ENCODE data around the gene ETDC.

ETDC gene

DNA sequence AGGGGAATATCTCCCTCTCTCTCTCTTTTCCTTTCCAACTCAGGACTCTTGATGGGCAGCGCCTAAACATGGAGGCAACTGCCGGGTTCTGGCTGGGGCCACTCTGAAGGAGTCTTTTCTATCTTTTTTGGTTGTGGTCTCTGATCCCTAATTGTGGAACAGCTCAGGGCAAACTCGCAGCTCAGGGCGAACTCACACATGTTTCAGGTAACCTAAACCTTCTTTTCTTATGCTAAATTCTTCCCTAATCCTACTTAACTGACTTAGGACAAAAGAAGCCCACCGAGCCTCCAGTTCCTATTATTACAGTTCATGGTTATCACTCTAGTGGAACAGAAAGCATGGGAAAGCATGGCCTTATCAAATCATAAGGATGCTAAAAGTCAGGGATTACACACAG lies 36.1 kb upstream of the ETDC start:
- H3F3A ChIP-seq (ENCODE audit: insufficient read depth, low read length) = no peaks in the 10 kb centered on the region
- H3K4me3 ChIP-seq (ENCODE audit: low read length) = no peak overlapping the region

DNA sequence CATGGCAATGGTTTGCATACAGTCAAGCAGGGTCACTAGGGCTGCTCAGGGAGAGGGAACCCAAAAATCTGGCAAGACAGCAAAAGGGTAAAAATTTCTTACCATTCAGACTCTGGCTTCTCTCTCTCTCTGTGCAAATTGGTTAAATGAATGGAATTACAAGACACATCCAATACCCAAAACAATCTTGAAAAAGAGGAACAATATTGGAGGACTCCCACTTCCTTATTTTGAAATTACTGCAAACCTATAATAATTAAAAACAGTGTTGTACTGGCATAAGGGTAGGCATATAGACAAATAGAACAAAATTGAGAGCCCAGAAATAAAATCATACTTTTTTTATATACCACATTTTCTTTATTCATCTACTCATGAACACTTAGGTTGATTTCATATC lies 33.3 kb upstream of the ETDC start:
- no peaks in the 10 kb centered on the region for H3K36me3 ChIP-seq (replicated peaks; ENCODE audit: insufficient read depth, low read length)
- no peak overlapping the region for H3K4me3 ChIP-seq (ENCODE audit: low read length)
- no peak for DNase-seq
- no peaks in the 10 kb centered on the region for H3K27me3 ChIP-seq (replicated peaks; ENCODE audit: insufficient read depth, low read length)
- no peaks in the 10 kb centered on the region for H3F3A ChIP-seq (ENCODE audit: insufficient read depth, low read length)
- H2AFZ ChIP-seq (ENCODE audit: low read length) = no peak overlapping the region
- no peaks in the 10 kb centered on the region for H3K4me1 ChIP-seq (ENCODE audit: low read length)
- no peaks in the 10 kb centered on the region for H3K79me2 ChIP-seq (ENCODE audit: low read length)
- no peaks in the 10 kb centered on the region for H4K20me1 ChIP-seq (ENCODE audit: insufficient read depth, low read length)
- H3K27ac ChIP-seq (ENCODE audit: low read length) = no peak overlapping the region
- H3K9me2 ChIP-seq (replicated peaks; ENCODE audit: insufficient read depth, low read length) = no peaks in the 10 kb centered on the region
- TF ChIP-seq, protein P1, sequence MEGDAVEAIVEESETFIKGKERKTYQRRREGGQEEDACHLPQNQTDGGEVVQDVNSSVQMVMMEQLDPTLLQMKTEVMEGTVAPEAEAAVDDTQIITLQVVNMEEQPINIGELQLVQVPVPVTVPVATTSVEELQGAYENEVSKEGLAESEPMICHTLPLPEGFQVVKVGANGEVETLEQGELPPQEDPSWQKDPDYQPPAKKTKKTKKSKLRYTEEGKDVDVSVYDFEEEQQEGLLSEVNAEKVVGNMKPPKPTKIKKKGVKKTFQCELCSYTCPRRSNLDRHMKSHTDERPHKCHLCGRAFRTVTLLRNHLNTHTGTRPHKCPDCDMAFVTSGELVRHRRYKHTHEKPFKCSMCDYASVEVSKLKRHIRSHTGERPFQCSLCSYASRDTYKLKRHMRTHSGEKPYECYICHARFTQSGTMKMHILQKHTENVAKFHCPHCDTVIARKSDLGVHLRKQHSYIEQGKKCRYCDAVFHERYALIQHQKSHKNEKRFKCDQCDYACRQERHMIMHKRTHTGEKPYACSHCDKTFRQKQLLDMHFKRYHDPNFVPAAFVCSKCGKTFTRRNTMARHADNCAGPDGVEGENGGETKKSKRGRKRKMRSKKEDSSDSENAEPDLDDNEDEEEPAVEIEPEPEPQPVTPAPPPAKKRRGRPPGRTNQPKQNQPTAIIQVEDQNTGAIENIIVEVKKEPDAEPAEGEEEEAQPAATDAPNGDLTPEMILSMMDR (IDR thresholded peaks at IDR 0.05; ENCODE audit: low read length) = no peak
- TF ChIP-seq EZH2 (optimal IDR thresholded peaks at IDR 0.05; ENCODE audit: low read depth, low read length) = no peak
- TF ChIP-seq EZH2phosphoT487 (IDR thresholded peaks at IDR 0.05; ENCODE audit: low read length) = no peak
- H3K4me2 ChIP-seq (ENCODE audit: low read depth, low read length) = no peak overlapping the region
- no peak overlapping the region for H3K9ac ChIP-seq (ENCODE audit: low read length)
- H3K9me3 ChIP-seq (replicated peaks; ENCODE audit: insufficient read depth, low read length) = no peaks in the 10 kb centered on the region

More for the DNA sequence above, 36.1 kb upstream of the ETDC start:
- no peak overlapping the region for H3K4me2 ChIP-seq (ENCODE audit: low read depth, low read length)
- TF ChIP-seq, protein P1 (IDR thresholded peaks at IDR 0.05; ENCODE audit: low read length) = no peak
- no peak for TF ChIP-seq EZH2 (optimal IDR thresholded peaks at IDR 0.05; ENCODE audit: low read depth, low read length)
- no peak for TF ChIP-seq EZH2phosphoT487 (IDR thresholded peaks at IDR 0.05; ENCODE audit: low read length)
- DNase-seq = no peak
- H3K9ac ChIP-seq (ENCODE audit: low read length) = no peak overlapping the region
- H3K4me1 ChIP-seq (ENCODE audit: low read length) = no peaks in the 10 kb centered on the region
- H3K9me3 ChIP-seq (replicated peaks; ENCODE audit: insufficient read depth, low read length) = no peaks in the 10 kb centered on the region
- H3K27me3 ChIP-seq (replicated peaks; ENCODE audit: insufficient read depth, low read length) = no peaks in the 10 kb centered on the region
- no peaks in the 10 kb centered on the region for H3K36me3 ChIP-seq (replicated peaks; ENCODE audit: insufficient read depth, low read length)
- no peak overlapping the region for H3K27ac ChIP-seq (ENCODE audit: low read length)
- H3K9me2 ChIP-seq (replicated peaks; ENCODE audit: insufficient read depth, low read length) = no peaks in the 10 kb centered on the region
- no peaks in the 10 kb centered on the region for H3K79me2 ChIP-seq (ENCODE audit: low read length)
- H4K20me1 ChIP-seq (ENCODE audit: insufficient read depth, low read length) = no peaks in the 10 kb centered on the region
- H2AFZ ChIP-seq (ENCODE audit: low read length) = no peak overlapping the region

DNA sequence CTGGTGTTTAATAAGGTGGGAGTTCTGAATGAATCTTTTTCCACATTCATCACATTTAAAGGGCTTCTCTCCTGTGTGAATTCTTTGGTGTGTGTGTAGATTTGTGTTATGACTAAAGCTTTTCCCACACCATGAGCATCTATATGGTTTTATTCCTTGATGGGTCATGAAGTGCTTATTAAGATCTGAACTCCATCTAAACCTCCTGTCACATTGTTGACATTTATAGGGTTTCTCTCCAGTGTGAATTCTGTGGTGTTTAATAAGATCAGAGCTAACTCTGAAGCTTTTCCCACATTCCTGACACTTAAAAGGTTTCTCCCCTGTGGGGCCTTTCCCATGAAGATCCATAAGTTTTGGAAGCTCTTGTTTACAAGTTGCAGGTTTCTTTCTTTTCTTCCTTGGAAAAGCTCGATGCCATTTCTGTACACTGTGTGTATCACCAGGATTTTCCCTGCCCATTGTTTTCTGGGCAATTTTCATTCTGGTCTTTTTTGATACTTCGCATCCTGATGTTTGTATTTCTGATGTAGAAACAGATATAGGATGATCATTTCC lies 21.9 kb upstream of the ETDC start:
- Histone ChIP-seq H3K9me3 (replicated peaks; ENCODE audit: insufficient read depth, low read length) (no peaks in the 10 kb centered on the region), H3K9me2 (replicated peaks; ENCODE audit: insufficient read depth, low read length) (no peaks in the 10 kb centered on the region), H2AFZ (ENCODE audit: low read length) (no peak overlapping the region), H3F3A (ENCODE audit: insufficient read depth, low read length) (no peaks in the 10 kb centered on the region), H3K9ac (ENCODE audit: low read length) (no peak overlapping the region), H3K27me3 (replicated peaks; ENCODE audit: insufficient read depth, low read length) (no peaks in the 10 kb centered on the region), H3K4me2 (ENCODE audit: low read depth, low read length) (no peak overlapping the region), H4K20me1 (ENCODE audit: insufficient read depth, low read length) (no peaks in the 10 kb centered on the region), H3K27ac (ENCODE audit: low read length) (no peak overlapping the region), H3K4me1 (ENCODE audit: low read length) (no peaks in the 10 kb centered on the region), H3K79me2 (ENCODE audit: low read length) (no peaks in the 10 kb centered on the region), H3K4me3 (ENCODE audit: low read length) (no peak overlapping the region), H3K36me3 (replicated peaks; ENCODE audit: insufficient read depth, low read length) (no peaks in the 10 kb centered on the region)
- DNase-seq = no peak
- no peak for TF ChIP-seq EZH2phosphoT487 (IDR thresholded peaks at IDR 0.05; ENCODE audit: low read length)
- TF ChIP-seq, protein P1 (IDR thresholded peaks at IDR 0.05; ENCODE audit: low read length) = no peak
- no peak for TF ChIP-seq EZH2 (optimal IDR thresholded peaks at IDR 0.05; ENCODE audit: low read depth, low read length)
